GM23338 (cell line): Measurements from ENCODE around the gene CASK.

Experiments
- CTCF ChIP-seq, 2 experiments: fragments of 200-600 bp in 1 of 2; sonication (generic) in 1 of 2; conservative IDR thresholded peaks; 2 replicates each; pipeline versions ENCODE4 v1.5.1 to v1.6.1; 2016 to 2017; ENCODE audit warnings: antibody characterized with exemption in 2 of 2, low read depth in 2 of 2, mild to moderate bottlenecking in 2 of 2, moderate library complexity in 1 of 2
- ZNF114 ChIP-seq: fragments of 250-450 bp; sonication (Bioruptor Pico); IDR thresholded peaks from 2 replicates; pipeline ENCODE4 v1.5.0; 2020; ENCODE audit warnings: mild to moderate bottlenecking, moderate library complexity
- TF ChIP-seq, protein P1 (sequence below): IDR thresholded peaks from one replicate; pipeline ENCODE4 v1.6.1; 2018; ENCODE audit warnings: antibody characterized with exemption; ENCODE audit not compliant: unreplicated experiment
- TF ChIP-seq, protein P2 (sequence below): IDR thresholded peaks from 2 replicates; pipeline ENCODE4 v1.6.1; 2016; ENCODE audit warnings: antibody characterized with exemption

- TF ChIP-seq, protein P1, sequence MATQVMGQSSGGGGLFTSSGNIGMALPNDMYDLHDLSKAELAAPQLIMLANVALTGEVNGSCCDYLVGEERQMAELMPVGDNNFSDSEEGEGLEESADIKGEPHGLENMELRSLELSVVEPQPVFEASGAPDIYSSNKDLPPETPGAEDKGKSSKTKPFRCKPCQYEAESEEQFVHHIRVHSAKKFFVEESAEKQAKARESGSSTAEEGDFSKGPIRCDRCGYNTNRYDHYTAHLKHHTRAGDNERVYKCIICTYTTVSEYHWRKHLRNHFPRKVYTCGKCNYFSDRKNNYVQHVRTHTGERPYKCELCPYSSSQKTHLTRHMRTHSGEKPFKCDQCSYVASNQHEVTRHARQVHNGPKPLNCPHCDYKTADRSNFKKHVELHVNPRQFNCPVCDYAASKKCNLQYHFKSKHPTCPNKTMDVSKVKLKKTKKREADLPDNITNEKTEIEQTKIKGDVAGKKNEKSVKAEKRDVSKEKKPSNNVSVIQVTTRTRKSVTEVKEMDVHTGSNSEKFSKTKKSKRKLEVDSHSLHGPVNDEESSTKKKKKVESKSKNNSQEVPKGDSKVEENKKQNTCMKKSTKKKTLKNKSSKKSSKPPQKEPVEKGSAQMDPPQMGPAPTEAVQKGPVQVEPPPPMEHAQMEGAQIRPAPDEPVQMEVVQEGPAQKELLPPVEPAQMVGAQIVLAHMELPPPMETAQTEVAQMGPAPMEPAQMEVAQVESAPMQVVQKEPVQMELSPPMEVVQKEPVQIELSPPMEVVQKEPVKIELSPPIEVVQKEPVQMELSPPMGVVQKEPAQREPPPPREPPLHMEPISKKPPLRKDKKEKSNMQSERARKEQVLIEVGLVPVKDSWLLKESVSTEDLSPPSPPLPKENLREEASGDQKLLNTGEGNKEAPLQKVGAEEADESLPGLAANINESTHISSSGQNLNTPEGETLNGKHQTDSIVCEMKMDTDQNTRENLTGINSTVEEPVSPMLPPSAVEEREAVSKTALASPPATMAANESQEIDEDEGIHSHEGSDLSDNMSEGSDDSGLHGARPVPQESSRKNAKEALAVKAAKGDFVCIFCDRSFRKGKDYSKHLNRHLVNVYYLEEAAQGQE: no peak
- TF ChIP-seq CTCF (conservative IDR thresholded peaks at IDR 0.05; ENCODE audit: low read depth in 2 of 2) (no peak), ZNF114 (no peak)
- TF ChIP-seq, protein P2, sequence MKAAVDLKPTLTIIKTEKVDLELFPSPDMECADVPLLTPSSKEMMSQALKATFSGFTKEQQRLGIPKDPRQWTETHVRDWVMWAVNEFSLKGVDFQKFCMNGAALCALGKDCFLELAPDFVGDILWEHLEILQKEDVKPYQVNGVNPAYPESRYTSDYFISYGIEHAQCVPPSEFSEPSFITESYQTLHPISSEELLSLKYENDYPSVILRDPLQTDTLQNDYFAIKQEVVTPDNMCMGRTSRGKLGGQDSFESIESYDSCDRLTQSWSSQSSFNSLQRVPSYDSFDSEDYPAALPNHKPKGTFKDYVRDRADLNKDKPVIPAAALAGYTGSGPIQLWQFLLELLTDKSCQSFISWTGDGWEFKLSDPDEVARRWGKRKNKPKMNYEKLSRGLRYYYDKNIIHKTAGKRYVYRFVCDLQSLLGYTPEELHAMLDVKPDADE: no peak
These were observed 307.1 kb downstream of the CASK start for GRCh38 chrX:41616255-41616654.
